IMR-90 (cell line): ENCODE data around the gene PPAT. TPM values are rescaled to one million over a fixed set of nuclear protein-coding genes. Genes with fewer than 3 reads are reported as not detected.

Source experiments
- ATAC-seq: fragments of 200-7000 bp; cut with Tn5 transposase; 2 replicates; pipeline ENCODE4 v1.9.1; 2020; ENCODE audit warnings: low read depth, mild to moderate bottlenecking, moderate library complexity
- BruUV-seq: library from RNA; stranded (reverse); fragments of 400-500 nt; replicated peaks from 2 replicates; lab custom pipeline; 2021; lab: Mats Ljungman, UMichigan
- CTCF ChIA-PET: fragments of 300-600 bp; formaldehyde crosslinking; extraction: SDS; loops from one replicate; lab custom pipeline; 2021; ENCODE audit warnings: antibody characterized with exemption; lab: Yijun Ruan, JAX
- POLR2A ChIA-PET: fragments of 300-600 bp; sonication (Branson Sonifier 250); formaldehyde crosslinking; loops from one replicate; lab custom pipeline; 2022; ENCODE audit warnings: antibody characterized with exemption; ENCODE audit not compliant: unreplicated experiment; lab: Charles Lee
- DNase-seq: peaks from one replicate; pipeline ENCODE4 v3.0.0; 2013
- H2AFZ ChIP-seq: replicated peaks from 2 replicates; pipeline ENCODE3; 2013; ENCODE audit warnings: low read length, mild to moderate bottlenecking; ENCODE audit not compliant: poor library complexity
- H2AK5ac ChIP-seq: 2 replicates; pipeline ENCODE4 v1.6.1; 2013; ENCODE audit warnings: low read depth, low read length, inconsistent platforms
- H2AK9ac ChIP-seq: replicated peaks from 2 replicates; pipeline ENCODE3; 2013; ENCODE audit warnings: mild to moderate bottlenecking, low read depth, low read length, moderate library complexity; ENCODE audit not compliant: poor library complexity
- H2BK120ac ChIP-seq: 2 replicates; pipeline ENCODE4 v1.6.1; 2013; ENCODE audit warnings: low read depth, low read length, inconsistent platforms
- H2BK15ac ChIP-seq: 3 replicates; pipeline ENCODE4 v1.6.1; 2013; ENCODE audit warnings: low read depth, low read length, inconsistent platforms
- H2BK20ac ChIP-seq: 2 replicates; pipeline ENCODE4 v1.6.1; 2013; ENCODE audit warnings: low read depth, mild to moderate bottlenecking, inconsistent platforms, low read length, moderate library complexity
- H2BK5ac ChIP-seq: 2 replicates; pipeline ENCODE4 v1.6.1; 2013; ENCODE audit warnings: mild to moderate bottlenecking, low read depth, low read length, inconsistent platforms; ENCODE audit not compliant: poor library complexity, severe bottlenecking
- H3K14ac ChIP-seq: replicated peaks from 2 replicates; pipeline ENCODE4 v1.6.1; 2013; ENCODE audit warnings: low read depth, low read length, inconsistent platforms
- H3K18ac ChIP-seq: 2 replicates; pipeline ENCODE4 v1.6.1; 2013; ENCODE audit warnings: low read depth, low read length, control low read depth
- H3K23ac ChIP-seq: 2 replicates; pipeline ENCODE4 v1.6.1; 2013; ENCODE audit warnings: low read depth, low read length, inconsistent platforms
- H3K27ac ChIP-seq: 2 replicates; pipeline ENCODE4 v1.5.1; 2013; ENCODE audit warnings: mild to moderate bottlenecking, control low read depth, low read length; ENCODE audit not compliant: insufficient read depth
- H3K27me3 ChIP-seq: 2 replicates; pipeline ENCODE4 v1.6.1; 2013; ENCODE audit warnings: low read length; ENCODE audit not compliant: control insufficient read depth, insufficient read depth
- H3K36me3 ChIP-seq: 2 replicates; pipeline ENCODE4 v1.6.1; 2013; ENCODE audit warnings: low read length, mixed read lengths; ENCODE audit not compliant: control insufficient read depth, insufficient read depth
- H3K4ac ChIP-seq: 2 replicates; pipeline ENCODE4 v1.6.1; 2013; ENCODE audit warnings: low read depth, low read length, inconsistent platforms
- H3K4me1 ChIP-seq: 2 replicates; pipeline ENCODE4 v1.6.1; 2013; ENCODE audit warnings: low read length, mixed read lengths; ENCODE audit not compliant: control insufficient read depth, insufficient read depth
- H3K4me2 ChIP-seq: 2 replicates; pipeline ENCODE4 v1.6.1; 2013; ENCODE audit warnings: low read depth, mild to moderate bottlenecking, control low read depth, low read length, moderate library complexity
- H3K4me3 ChIP-seq: 2 replicates; pipeline ENCODE4 v1.5.1; 2013; ENCODE audit warnings: low read depth, mild to moderate bottlenecking, control low read depth, low read length, moderate library complexity; ENCODE audit not compliant: insufficient read depth
- H3K56ac ChIP-seq: 2 replicates; pipeline ENCODE4 v1.6.1; 2013; ENCODE audit warnings: low read length, inconsistent platforms; ENCODE audit not compliant: insufficient read depth; ENCODE audit errors: extremely low read depth
- H3K79me1 ChIP-seq, 2 experiments: 2 replicates each; pipeline ENCODE4 v1.6.1; 2013; ENCODE audit warnings: low read length in 2 of 2, inconsistent platforms in 1 of 2, low read depth in 1 of 2
- H3K9ac ChIP-seq: 2 replicates; pipeline ENCODE4 v1.6.1; 2013; ENCODE audit warnings: low read depth, low read length, control low read depth
- H3K9me1 ChIP-seq: 2 replicates; pipeline ENCODE4 v1.6.1; 2013; ENCODE audit warnings: low read length, inconsistent platforms; ENCODE audit not compliant: insufficient read depth
- H3K9me3 ChIP-seq: 2 replicates; pipeline ENCODE4 v1.6.1; 2013; ENCODE audit warnings: low read length; ENCODE audit not compliant: control insufficient read depth, insufficient read depth
- H4K20me1 ChIP-seq: 2 replicates; pipeline ENCODE4 v1.6.1; 2013; ENCODE audit warnings: low read length, inconsistent platforms; ENCODE audit not compliant: insufficient read depth
- H4K5ac ChIP-seq: 2 replicates; pipeline ENCODE4 v1.6.1; 2013; ENCODE audit warnings: mild to moderate bottlenecking, low read depth, low read length, control low read depth
- H4K8ac ChIP-seq, 2 experiments: 2 replicates each; pipeline ENCODE4 v1.6.1; 2013; ENCODE audit warnings: low read depth in 2 of 2, low read length in 2 of 2, control low read depth in 1 of 2, inconsistent platforms in 1 of 2
- H4K91ac ChIP-seq: 2 replicates; pipeline ENCODE4 v1.6.1; 2013; ENCODE audit warnings: low read depth, low read length, inconsistent platforms; ENCODE audit not compliant: insufficient read depth
- BHLHE40 ChIP-seq: fragments of 150-350 bp; IDR thresholded peaks from 2 replicates; pipeline ENCODE4 v1.6.1; 2016; ENCODE audit warnings: mild to moderate bottlenecking, low read depth, low read length
- MAZ ChIP-seq: IDR thresholded peaks from 2 replicates; pipeline ENCODE4 v1.6.1; 2012; ENCODE audit warnings: low read depth, mild to moderate bottlenecking, low read length, improper control_type of control experiment, moderate library complexity, borderline replicate concordance
- MXI1 ChIP-seq: IDR thresholded peaks from 2 replicates; pipeline ENCODE4 v1.6.1; 2012; ENCODE audit warnings: low read depth, mild to moderate bottlenecking, low read length, moderate library complexity, borderline replicate concordance
- RCOR1 ChIP-seq: IDR thresholded peaks from 2 replicates; pipeline ENCODE4 v1.6.1; 2012; ENCODE audit warnings: mild to moderate bottlenecking, low read length, improper control_type of control experiment; ENCODE audit not compliant: insufficient replicate concordance
- WGBS, 2 experiments: methylation state at CpG; one replicate each; pipeline versions ENCODE4 v1.1.5 to v1.1.7; 2013; ENCODE audit warnings: missing lambda C conversion rate in 2 of 2; ENCODE audit not compliant: insufficient read length in 1 of 2; ENCODE audit errors: extremely low coverage in 2 of 2; 5-methylcytosine and 5-hydroxymethylcytosine counted together
- dilution Hi-C: fragments of 300-500 bp; cut with HindIII; formaldehyde crosslinking; loops from one replicate; pipeline ENCODE4 v1.14.3; 2018; ENCODE audit warnings: low sequenced_read_pairs; ENCODE audit not compliant: unreplicated experiment
- in situ Hi-C: fragments of 300-500 bp; cut with MboI; formaldehyde crosslinking; loops from 3 replicates; pipeline ENCODE4 v1.14.3; 2019; ENCODE audit warnings: low sequenced_read_pairs, inconsistent platforms, mixed read lengths
- intact Hi-C: fragments of 100-400 bp; cut with micrococcal nuclease; formaldehyde crosslinking; loops from 2 replicates; pipeline ENCODE4 v1.10.0; 2022
- polyA plus RNA-seq, 3 experiments: library from polyadenylated mRNA; depleted of rRNA; stranded (reverse); fragments of >200 nt; gene quantifications; 2 replicates each; pipeline ENCODE4 v1.2.3, GENCODE V29; 2012; ENCODE audit warnings: low replicate concordance in 1 of 3
- total RNA-seq: library from RNA; depleted of rRNA; stranded (reverse); fragments of >200 nt; gene quantifications from 2 replicates; pipeline ENCODE4 v1.2.3, GENCODE V29; 2012
- TF ChIP-seq, protein P1 (sequence below): conservative IDR thresholded peaks from 2 replicates; pipeline ENCODE4 v1.5.1; 2012; ENCODE audit warnings: mild to moderate bottlenecking, low read depth, low read length, improper control_type of control experiment

PPAT gene
- total and polyA plus RNA-seq, 2 of the 4 experiments (the other 2 are of a cell fraction), result 7.0 to 21.1 TPM

DNA sequence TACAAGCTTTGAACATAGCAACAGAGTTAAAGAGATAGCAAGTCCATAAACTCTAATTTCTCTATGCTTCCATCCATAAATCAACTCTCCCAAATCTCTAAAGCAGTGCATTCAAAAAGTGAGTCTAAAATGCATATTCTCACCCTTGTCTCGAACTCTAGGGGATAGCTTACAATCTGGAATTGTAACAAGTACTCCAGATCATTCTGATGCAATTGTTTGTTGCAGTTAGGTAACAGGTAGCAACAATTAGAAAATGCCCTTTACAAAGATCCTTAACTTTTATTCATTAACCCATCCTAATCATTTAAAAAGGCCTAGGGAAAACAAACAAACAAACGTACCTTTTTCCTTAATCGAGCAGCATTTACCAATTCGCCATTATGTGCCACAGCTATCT, 29.3 kb downstream of the PPAT start:
- no peak overlapping the region for H2AK5ac ChIP-seq
- CTCF ChIA-PET, result no interaction called here
- no peaks in the 10 kb centered on the region for H4K20me1 ChIP-seq
- no peak overlapping the region for H4K5ac ChIP-seq
- H3K9ac ChIP-seq, result no peak overlapping the region
- peaks cover 2% of the 10 kb centered on the region; the same call in 1 of the 2 replicates for H3K4me1 ChIP-seq
- WGBS, 2 experiments, result 87% methylated on average over 3 of the region's 4 CpGs; no CpG with 5 or more reads in 1 of the 2 experiments
- H3K18ac ChIP-seq, result no peak overlapping the region
- no peak overlapping the region for H2AK9ac ChIP-seq
- no peak overlapping the region for H3K56ac ChIP-seq
- no peak overlapping the region for H3K4me3 ChIP-seq
- peaks cover 6% of the 10 kb centered on the region; the same call in 1 of the 2 replicates for H3K36me3 ChIP-seq
- in situ Hi-C loops (loop anchor here (25.0 kb wide), 1 partner anchor 431 kb away; no protein-coding TSS in a partner anchor), dilution Hi-C loops (no loop called here), intact Hi-C loops (no loop called here)
- H3K27me3 ChIP-seq, result no peaks in the 10 kb centered on the region
- H2BK15ac ChIP-seq, result no peak overlapping the region
- H2BK5ac ChIP-seq, result no peak overlapping the region
- no peaks in the 10 kb centered on the region for H3K9me1 ChIP-seq
- no peak overlapping the region for H3K14ac ChIP-seq
- H4K8ac ChIP-seq, result no peak overlapping the region
- H3K9me3 ChIP-seq, result no peaks in the 10 kb centered on the region
- H2BK120ac ChIP-seq, result no peak overlapping the region
- no peak overlapping the region for H2AFZ ChIP-seq
- TF ChIP-seq, protein P1, sequence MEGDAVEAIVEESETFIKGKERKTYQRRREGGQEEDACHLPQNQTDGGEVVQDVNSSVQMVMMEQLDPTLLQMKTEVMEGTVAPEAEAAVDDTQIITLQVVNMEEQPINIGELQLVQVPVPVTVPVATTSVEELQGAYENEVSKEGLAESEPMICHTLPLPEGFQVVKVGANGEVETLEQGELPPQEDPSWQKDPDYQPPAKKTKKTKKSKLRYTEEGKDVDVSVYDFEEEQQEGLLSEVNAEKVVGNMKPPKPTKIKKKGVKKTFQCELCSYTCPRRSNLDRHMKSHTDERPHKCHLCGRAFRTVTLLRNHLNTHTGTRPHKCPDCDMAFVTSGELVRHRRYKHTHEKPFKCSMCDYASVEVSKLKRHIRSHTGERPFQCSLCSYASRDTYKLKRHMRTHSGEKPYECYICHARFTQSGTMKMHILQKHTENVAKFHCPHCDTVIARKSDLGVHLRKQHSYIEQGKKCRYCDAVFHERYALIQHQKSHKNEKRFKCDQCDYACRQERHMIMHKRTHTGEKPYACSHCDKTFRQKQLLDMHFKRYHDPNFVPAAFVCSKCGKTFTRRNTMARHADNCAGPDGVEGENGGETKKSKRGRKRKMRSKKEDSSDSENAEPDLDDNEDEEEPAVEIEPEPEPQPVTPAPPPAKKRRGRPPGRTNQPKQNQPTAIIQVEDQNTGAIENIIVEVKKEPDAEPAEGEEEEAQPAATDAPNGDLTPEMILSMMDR, result no peak
- TF ChIP-seq RCOR1 (no peak), MAZ (no peak), MXI1 (no peak), BHLHE40 (no peak)
- H3K23ac ChIP-seq, result no peak overlapping the region
- H3K4me2 ChIP-seq, result no peak overlapping the region
- no TSS peak for BruUV-seq
- POLR2A ChIA-PET, result no interaction called here
- H4K91ac ChIP-seq, result no peak overlapping the region
- H2BK20ac ChIP-seq, result no peak overlapping the region
- ATAC-seq, result no peak
- no peak for DNase-seq
- no peak overlapping the region for H3K27ac ChIP-seq
- no peak overlapping the region for H3K4ac ChIP-seq
- peaks cover 0 to 11% of the 10 kb centered on the region in 2 experiments; a peak in 3 of 4 replicates for H3K79me1 ChIP-seq
